Endothelial cell (in vitro differentiated cells): ENCODE measurements around the gene TRUB2. TPM values are rescaled to one million over a fixed set of nuclear protein-coding genes. Genes with fewer than 3 reads are reported as not detected.
A peak's percentile ranks its signal among the peaks of the same experiment; 100 is the strongest.
"Not testable (repeated sequence)": the region's sequence is repeated elsewhere in the genome, so short reads cannot be mapped to it uniquely, and the experiment has no call there.

Experiments
- DNase-seq: peaks from one replicate; pipeline ENCODE4 v3.0.0; 2021; ENCODE audit warnings: low spot score
- H3K27ac Mint-ChIP-seq: one replicate; pipeline ENCODE4 v1.8.0; 2021; ENCODE audit warnings: mixed read lengths, inconsistent platforms; ENCODE audit not compliant: unreplicated experiment
- H3K27me3 Mint-ChIP-seq: one replicate; pipeline ENCODE4 v1.8.0; 2021; ENCODE audit warnings: mild to moderate bottlenecking, moderate library complexity, mixed read lengths, inconsistent platforms; ENCODE audit not compliant: unreplicated experiment
- H3K36me3 Mint-ChIP-seq: one replicate; pipeline ENCODE4 v1.8.0; 2021; ENCODE audit warnings: mild to moderate bottlenecking, low read depth, mixed read lengths, inconsistent platforms; ENCODE audit not compliant: unreplicated experiment
- H3K4me1 Mint-ChIP-seq: one replicate; pipeline ENCODE4 v1.8.0; 2021; ENCODE audit warnings: mild to moderate bottlenecking, mixed read lengths, inconsistent platforms; ENCODE audit not compliant: unreplicated experiment
- H3K4me3 Mint-ChIP-seq: one replicate; pipeline ENCODE4 v1.8.0; 2021; ENCODE audit warnings: mild to moderate bottlenecking, mixed read lengths, inconsistent platforms; ENCODE audit not compliant: unreplicated experiment
- H3K9me3 Mint-ChIP-seq: one replicate; pipeline ENCODE4 v1.8.0; 2021; ENCODE audit warnings: mixed read lengths, inconsistent platforms; ENCODE audit not compliant: unreplicated experiment
- total RNA-seq: library from RNA; stranded (reverse); fragmentation: NEBNext Ultra II Directional; extraction: Animal tissue kit (Norgen Biotek cat#: 25700); gene quantifications from one replicate; pipeline ENCODE4 v1.2.1, GENCODE V29; 2021; ENCODE audit not compliant: unreplicated experiment
- TF ChIP-seq, protein P1 (sequence below): fragments of 200-600 bp; sonication (generic); IDR thresholded peaks from one replicate; pipeline ENCODE4 v1.5.0; 2021; ENCODE audit warnings: antibody characterized with exemption; ENCODE audit not compliant: unreplicated experiment

The TRUB2 gene
- total RNA-seq, 1 donor from 2014 or later = 25.8 TPM

DNA sequence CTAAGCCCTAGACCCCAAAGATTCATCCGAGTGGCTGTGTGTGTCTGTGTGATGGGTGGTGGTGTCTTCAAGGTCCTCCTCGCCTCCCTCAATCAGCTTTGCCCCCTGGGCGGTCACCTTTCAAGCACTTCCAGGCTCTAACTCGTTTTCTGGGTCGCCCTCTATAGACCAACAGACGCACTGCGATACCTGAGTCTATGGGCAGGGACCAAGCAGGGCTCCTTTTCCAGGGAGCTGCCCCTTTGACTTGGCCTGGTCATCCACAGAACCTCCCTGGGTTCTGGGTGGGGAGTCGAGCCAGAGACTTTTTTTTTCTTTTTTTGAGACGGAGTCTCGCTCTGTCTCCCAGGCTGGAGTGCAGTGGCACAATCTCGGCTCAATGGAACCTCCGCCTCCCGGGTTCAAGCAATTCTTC lies 19.2 kb upstream of the TRUB2 start:
- Mint-ChIP-seq H3K9me3 (no peaks in the 10 kb centered on the region), H3K36me3 (peaks cover 4% of the 10 kb centered on the region), H3K4me3 (peak overlapping the region; percentile 95), H3K27me3 (peaks cover 6% of the 10 kb centered on the region), H3K27ac (no peak overlapping the region), H3K4me1 (peaks cover 4% of the 10 kb centered on the region)
- DNase-seq = peak; percentile 69
- TF ChIP-seq, protein P1, sequence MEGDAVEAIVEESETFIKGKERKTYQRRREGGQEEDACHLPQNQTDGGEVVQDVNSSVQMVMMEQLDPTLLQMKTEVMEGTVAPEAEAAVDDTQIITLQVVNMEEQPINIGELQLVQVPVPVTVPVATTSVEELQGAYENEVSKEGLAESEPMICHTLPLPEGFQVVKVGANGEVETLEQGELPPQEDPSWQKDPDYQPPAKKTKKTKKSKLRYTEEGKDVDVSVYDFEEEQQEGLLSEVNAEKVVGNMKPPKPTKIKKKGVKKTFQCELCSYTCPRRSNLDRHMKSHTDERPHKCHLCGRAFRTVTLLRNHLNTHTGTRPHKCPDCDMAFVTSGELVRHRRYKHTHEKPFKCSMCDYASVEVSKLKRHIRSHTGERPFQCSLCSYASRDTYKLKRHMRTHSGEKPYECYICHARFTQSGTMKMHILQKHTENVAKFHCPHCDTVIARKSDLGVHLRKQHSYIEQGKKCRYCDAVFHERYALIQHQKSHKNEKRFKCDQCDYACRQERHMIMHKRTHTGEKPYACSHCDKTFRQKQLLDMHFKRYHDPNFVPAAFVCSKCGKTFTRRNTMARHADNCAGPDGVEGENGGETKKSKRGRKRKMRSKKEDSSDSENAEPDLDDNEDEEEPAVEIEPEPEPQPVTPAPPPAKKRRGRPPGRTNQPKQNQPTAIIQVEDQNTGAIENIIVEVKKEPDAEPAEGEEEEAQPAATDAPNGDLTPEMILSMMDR = no peak

DNA sequence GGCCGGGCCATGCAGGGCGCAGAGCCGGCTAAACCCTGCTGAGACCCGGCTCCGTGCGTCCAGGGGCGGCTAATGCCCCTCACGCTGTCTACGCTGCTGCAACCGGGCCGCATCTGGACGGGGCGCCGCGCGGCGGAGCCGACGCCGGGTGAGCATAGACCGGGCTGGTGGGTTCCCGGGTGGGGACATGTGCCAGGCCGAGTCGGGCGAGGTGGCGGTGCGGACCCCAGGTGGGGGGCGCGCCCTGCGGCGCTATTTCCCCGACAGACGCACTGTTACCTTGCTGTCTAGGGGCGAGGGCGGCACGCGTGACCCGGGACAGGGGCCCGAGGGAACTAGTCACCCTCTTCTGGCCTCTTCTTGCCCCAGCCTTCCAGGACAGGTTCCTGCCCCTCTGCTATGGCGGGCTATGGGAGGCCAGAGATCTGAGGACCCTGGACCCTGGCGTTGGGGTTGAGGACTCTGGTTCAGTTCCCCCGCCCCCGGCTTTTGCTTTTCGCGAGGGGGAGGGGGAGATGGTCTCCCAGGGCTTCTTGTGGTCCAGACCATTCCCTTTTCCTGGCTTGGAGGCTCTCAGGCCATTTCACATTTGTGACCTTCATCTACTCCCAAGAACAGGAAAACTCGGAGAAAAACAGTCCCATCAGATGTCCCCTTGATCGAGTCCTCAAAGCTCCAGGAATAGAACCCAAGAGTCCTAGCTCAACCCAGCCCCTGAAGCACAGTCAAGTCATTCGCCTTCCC lies 18.6 kb upstream of the TRUB2 start:
- H3K4me3 Mint-ChIP-seq = peak overlapping the region; percentile 95
- H3K27me3 Mint-ChIP-seq = peaks cover 6% of the 10 kb centered on the region
- H3K9me3 Mint-ChIP-seq = no peaks in the 10 kb centered on the region
- H3K27ac Mint-ChIP-seq = no peak overlapping the region
- peaks cover 4% of the 10 kb centered on the region for H3K4me1 Mint-ChIP-seq
- peaks cover 4% of the 10 kb centered on the region for H3K36me3 Mint-ChIP-seq
- DNase-seq = peak; percentile 37
- TF ChIP-seq, protein P1 = no peak

DNA sequence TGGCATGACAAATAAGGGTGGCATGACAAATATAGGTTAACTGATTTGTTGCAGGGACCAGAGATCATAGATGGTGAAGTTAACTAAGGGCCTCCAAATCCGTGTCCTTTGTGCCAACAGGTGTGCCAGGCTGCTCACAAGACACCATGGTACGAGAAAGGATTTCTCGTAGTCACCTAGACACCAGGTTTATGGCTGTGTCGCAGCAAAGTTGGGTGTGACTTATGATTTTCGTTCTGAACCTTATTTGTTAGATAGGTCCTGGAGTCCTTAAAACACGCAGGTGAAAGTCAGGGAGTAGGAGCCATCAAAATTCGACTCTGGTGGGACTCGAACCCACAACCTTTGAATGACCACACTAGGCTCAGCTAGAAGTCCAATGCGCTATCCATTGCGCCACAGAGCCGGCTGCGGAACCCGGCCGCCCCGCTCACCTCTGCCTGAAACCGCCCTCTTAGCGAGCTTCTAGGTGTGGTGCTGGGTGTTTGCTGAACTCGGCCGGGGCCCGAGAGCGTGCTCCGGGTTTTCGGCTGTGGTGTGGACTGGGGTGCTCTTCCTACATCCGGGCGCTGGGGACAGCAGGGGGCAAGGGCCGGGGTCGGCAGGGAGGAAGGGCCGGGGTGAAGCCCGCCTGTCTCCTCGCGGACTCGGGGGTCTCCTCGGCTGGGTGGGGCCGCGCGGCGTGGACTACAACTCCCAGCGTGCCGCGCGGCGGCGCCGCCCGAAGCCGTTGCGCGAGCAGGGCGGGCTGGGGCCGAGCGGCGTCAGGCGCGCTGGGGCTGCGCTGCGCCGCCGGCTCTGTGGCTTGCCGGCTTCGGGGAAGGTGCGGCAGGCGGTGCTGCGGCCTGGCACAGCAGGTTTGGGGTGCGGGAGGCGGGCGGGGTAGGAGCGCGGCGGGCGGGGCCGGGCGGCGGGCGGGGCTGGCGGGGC lies 17.8 kb upstream of the TRUB2 start, which contains the start of gene SLC27A4:
Gene SLC27A4, plus strand, starts transcription at position 767 of the 930 bp plus-strand sequence. CDS start 2,606 bp downstream, outside the sequence.
- Mint-ChIP-seq H3K27ac (no peak within 1 kb of the TSS), H3K9me3 (no peaks in the 10 kb centered on the region), H3K4me1 (peaks cover 4% of the 10 kb centered on the region), H3K27me3 (peaks cover 9% of the 10 kb centered on the region), H3K36me3 (peaks cover 4% of the 10 kb centered on the region), H3K4me3 (peak within 1 kb of the TSS; percentile 95)
- TF ChIP-seq, protein P1 = no peak
- peak; percentile 75 for DNase-seq

DNA sequence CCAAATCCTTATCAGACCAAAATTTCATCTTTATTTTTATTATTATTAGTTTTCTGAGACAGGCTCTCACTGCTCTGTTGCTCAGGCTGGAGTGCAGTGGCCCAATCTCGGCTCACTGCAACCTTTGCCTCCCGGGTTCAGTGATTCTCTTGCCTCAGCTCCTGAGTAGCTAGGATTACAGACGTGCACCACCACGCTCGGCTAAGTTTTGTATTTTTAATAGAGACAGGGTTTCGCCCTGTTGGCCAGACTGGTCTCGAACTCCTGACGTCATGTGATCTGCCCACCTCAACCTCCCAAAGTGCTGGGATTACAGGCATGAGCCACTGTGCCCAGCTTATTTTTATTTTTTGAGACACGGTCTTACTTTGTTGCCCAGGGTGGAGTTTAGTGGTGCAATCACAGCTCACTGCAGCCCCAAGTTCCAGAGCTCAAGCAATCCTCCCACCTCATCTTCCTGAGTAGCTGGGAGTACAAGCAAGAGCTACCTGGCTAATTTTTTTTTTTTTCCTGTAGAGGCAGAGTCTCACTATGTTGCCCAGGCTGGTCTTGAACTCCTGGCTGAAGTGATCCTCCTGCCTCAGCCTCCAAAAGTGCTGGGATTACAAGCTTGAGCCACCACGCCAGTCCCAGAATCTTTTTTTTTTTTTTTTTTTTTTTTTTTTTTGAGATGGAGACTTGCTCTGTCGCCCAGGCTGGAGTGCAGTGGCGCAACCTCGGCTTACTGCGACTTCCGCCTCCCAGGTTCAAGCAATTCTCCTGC lies 16.8 kb upstream of the TRUB2 start:
- H3K9me3 Mint-ChIP-seq, H3K36me3 Mint-ChIP-seq, H3K27ac Mint-ChIP-seq, H3K4me1 Mint-ChIP-seq, H3K27me3 Mint-ChIP-seq, DNase-seq: not testable (repeated sequence)
- H3K4me3 Mint-ChIP-seq = peak overlapping the region; percentile 42

DNA sequence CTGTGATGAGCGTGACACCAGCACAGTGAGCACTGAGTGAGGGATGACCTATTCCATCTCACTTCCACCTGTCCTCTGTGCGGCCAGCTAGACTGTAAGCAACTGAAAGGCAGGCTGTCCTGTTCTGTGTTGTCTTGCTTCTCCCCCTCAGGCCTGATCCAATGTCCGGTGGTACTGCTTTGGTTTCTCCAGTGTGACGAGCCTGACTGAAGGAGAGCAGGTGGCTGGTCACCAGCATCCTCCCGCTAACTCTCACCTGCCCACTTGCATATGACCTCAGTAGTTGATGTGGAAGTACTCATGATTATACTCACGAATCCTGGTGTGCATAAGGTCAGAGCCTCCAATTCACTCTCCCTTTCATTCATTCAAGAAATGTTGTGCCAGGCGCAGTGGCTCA lies 15.7 kb upstream of the TRUB2 start:
- H3K36me3 Mint-ChIP-seq = peaks cover 4% of the 10 kb centered on the region
- TF ChIP-seq, protein P1 = no peak
- no peak for DNase-seq
- no peaks in the 10 kb centered on the region for H3K9me3 Mint-ChIP-seq
- H3K27me3 Mint-ChIP-seq = peaks cover 9% of the 10 kb centered on the region
- no peak overlapping the region for H3K27ac Mint-ChIP-seq
- peaks cover 4% of the 10 kb centered on the region for H3K4me1 Mint-ChIP-seq
- no peak overlapping the region for H3K4me3 Mint-ChIP-seq
